Loucy (cell line): ENCODE measurements around the gene EXOSC1.

Source experiments
- EZH2phosphoT487 ChIP-seq: fragments of 200-600 bp; IDR thresholded peaks from 2 replicates; pipeline ENCODE4 v1.6.1; 2018; ENCODE audit warnings: antibody characterized with exemption, mild to moderate bottlenecking, moderate library complexity, borderline replicate concordance
- TF ChIP-seq, protein P1 (sequence below): fragments of 200-600 bp; sonication (generic); conservative IDR thresholded peaks from 2 replicates; pipeline ENCODE4 v1.5.1; 2014; ENCODE audit warnings: mild to moderate bottlenecking, antibody characterized with exemption, low read length

DNA sequence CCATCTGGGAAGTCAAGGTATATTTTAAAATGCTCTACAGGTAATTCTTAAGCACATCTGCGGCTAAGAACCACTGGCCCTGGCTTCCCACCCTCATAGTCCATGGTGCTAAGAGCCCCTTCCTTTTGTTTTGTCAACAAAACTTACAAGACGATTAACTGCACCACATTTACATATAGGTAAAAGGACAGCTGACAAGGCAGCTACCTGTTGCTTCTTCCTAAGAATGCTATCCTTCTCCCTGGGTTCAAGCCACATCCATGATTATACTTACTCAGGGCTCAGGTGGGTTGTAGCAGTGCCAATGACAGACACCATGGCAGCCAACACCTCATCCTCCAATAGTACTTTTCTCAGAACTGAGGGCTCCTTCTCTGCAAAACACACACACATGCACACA, 16.5 kb upstream of the EXOSC1 start:
- TF ChIP-seq, protein P1, sequence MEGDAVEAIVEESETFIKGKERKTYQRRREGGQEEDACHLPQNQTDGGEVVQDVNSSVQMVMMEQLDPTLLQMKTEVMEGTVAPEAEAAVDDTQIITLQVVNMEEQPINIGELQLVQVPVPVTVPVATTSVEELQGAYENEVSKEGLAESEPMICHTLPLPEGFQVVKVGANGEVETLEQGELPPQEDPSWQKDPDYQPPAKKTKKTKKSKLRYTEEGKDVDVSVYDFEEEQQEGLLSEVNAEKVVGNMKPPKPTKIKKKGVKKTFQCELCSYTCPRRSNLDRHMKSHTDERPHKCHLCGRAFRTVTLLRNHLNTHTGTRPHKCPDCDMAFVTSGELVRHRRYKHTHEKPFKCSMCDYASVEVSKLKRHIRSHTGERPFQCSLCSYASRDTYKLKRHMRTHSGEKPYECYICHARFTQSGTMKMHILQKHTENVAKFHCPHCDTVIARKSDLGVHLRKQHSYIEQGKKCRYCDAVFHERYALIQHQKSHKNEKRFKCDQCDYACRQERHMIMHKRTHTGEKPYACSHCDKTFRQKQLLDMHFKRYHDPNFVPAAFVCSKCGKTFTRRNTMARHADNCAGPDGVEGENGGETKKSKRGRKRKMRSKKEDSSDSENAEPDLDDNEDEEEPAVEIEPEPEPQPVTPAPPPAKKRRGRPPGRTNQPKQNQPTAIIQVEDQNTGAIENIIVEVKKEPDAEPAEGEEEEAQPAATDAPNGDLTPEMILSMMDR = no peak
- no peak for TF ChIP-seq EZH2phosphoT487
